GM19099 (cell line): ENCODE results near the gene HYAL1.

Experiments used
- POLR2A ChIP-seq: IDR thresholded peaks from 3 replicates; pipeline ENCODE4 v1.6.1; 2011; ENCODE audit warnings: low read depth; ENCODE audit not compliant: insufficient read length; ENCODE audit errors: extremely low read depth

HYAL1 gene

DNA sequence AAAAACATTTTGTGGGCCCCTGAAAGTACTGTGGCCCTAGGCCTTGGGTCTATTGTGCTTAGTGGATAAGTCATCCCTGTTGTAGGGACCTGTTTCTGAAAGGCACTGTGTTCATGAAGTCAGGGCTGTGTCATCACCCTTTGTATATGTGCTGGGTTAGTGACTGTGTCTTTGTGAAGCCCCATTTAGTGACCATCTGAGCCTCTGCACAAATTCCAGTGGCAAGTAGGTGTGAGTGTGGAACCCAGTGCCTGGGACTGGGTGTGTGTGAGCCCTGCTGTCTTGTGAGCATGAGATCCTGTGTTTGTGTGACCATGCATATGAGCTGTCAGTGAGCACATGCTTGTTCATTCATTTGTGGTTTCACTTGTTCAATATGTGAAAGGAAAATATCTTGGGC lies 1.2 kb upstream of the HYAL1 start:
- no peak for TF ChIP-seq POLR2A

- TF ChIP-seq POLR2A: no peak
Measured at GRCh38 chr3:50302095-50303012, 1.0 kb downstream of the HYAL1 start.

- no peak for TF ChIP-seq POLR2A
Measured at GRCh38 chr3:50300681-50301254, 2.6 kb downstream of the HYAL1 start.

GRCh38 chr3:50299929-50300680 lies 3.3 kb downstream of the HYAL1 start:
- TF ChIP-seq POLR2A: no peak

- TF ChIP-seq POLR2A: no peak
Measured at GRCh38 chr3:50299638-50299928, 3.8 kb downstream of the HYAL1 start.

DNA sequence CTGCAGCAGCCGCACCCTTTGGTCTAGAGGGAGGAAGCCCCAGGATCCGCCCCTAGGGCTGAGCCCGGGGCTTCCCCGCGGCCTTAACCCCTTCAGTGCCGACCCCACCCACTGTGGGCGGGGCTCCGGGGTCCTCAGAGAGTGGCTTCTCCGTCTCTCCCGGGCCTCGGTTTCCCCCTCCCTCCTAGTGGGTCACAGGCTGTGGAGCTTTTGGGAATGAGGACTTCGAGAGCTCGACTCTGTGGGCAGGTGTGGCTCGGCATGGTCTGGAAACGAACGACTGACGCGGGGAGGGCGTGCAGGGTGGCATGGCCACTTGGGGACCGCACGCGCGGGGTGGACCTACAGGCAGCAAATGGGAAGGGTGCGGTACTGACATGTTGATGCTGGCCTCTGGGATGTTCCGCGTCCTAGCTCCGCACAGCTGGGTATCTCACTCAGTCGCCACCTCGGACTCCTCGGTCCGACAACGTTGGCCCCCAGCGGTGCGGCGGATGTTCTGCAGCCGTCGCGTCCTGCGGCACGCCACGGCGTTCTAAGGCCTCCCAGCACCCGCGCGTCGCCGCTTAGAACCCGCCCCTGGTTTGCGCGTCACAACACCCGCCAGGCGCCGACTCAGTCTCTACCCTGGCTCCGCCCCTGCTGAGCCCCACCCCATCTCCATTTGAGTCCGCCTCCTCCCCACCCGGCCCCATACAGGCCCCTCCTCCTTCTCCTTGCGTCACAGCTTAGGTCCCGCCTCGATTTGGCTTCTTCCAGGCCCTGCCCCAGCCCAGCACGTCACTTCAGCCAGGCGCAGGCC lies 4.3 kb downstream of the HYAL1 start, which contains the start of the genes HYAL3 and NAA80:
TSS of gene HYAL3 (minus strand) at position 570 of the 802 bp plus-strand sequence. CDS start 3,803 bp downstream, outside the sequence.
TSS of gene NAA80 (minus strand) at position 570 of the 802 bp plus-strand sequence. CDS start 1,942 bp downstream, outside the sequence.
- TF ChIP-seq POLR2A: peak; percentile 86

DNA sequence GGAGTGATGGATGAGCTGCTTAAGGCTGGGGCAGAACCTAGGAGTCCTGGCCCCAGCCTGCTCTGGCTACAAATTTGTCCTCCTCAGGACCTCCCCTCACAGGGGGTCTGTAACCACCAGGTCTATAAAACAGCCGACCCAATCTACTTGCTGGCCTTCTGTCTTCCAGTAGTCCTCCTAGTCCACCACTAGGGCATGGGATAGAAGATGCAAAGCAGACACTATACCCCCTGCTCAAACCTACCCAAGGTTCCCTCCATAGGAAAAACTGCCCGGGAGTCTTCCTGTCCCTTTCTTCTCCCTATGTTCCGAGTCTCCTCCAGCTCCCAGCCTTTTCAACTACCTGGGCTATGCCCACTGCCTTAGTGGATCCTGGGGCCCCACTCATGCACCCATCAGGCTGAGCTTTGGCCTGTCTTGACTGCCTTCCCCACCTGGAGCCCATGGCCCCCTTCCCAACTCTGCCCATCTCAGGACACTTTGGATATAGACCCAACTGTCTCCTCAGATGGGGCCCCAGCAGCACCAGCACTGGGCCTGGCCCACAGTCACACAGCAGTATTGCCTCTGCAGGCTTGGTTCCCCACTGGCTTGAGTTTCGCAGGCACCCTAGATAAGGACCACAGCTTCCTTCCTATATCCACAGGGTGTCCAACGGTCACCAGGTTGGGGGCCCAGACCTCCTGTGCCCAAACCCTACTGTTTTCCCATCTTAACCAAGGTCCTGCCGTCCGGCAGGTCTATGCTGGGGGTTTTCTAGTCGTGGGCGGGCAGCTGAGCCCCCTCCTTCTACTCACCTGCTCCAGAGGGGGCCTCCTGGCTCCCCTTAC lies 5.3 kb downstream of the HYAL1 start:
- no peak for TF ChIP-seq POLR2A

DNA sequence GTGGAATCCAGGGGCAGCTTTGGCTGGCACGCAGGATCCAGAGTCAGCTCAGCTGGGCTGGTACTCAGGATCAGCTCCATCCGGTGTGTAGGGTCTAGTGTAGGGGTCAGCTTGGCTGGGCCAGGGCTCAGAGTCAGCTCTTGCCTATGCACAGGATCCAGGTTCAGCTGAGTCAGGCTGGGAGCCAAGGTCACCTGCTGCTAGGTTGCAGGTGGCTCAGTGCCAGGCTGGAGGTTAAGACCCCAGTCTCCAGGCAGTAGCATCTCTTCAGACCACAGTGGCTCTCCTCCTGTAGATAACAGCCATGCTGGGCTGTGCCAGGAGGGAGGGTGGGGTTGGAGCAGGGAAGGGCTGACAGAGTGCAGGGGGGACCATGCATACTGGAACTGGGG lies 6.0 kb downstream of the HYAL1 start:
- TF ChIP-seq POLR2A: no peak

DNA sequence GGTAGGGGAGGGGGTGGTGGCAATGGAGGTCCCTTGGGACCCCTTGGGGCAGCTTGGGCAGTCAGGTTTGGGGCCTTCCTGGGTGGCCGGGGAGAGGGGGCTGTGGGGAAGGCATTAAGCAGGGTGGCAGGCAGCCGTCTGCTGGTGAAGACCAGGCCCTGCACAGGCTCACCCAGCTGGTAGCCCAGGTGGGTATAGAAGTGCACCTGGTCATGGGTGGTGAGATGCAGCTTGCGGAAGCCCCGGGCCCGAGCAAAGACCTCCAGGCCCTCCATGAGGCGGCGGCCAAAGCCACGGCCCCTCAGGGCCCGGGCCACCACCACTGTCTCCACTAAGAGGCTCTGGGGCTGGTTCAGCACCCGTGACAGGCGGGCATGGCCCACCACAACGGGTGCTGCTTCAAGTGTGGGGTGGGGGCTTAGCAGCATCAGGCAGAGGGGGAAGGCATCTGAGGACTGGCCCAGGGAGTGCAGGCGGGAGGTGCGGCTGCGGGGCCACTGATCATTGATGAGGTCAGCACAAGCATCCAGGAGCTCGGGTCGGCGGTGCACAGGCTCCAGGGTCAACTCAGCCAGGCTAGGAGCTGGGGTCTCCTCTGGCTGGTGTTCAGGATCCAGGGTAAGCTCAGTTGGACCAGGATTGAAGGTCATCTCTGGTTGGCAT lies 6.5 kb downstream of the HYAL1 start:
- TF ChIP-seq POLR2A: no peak

GRCh38 chr3:50295553-50296431 lies 7.6 kb downstream of the HYAL1 start:
- no peak for TF ChIP-seq POLR2A

DNA sequence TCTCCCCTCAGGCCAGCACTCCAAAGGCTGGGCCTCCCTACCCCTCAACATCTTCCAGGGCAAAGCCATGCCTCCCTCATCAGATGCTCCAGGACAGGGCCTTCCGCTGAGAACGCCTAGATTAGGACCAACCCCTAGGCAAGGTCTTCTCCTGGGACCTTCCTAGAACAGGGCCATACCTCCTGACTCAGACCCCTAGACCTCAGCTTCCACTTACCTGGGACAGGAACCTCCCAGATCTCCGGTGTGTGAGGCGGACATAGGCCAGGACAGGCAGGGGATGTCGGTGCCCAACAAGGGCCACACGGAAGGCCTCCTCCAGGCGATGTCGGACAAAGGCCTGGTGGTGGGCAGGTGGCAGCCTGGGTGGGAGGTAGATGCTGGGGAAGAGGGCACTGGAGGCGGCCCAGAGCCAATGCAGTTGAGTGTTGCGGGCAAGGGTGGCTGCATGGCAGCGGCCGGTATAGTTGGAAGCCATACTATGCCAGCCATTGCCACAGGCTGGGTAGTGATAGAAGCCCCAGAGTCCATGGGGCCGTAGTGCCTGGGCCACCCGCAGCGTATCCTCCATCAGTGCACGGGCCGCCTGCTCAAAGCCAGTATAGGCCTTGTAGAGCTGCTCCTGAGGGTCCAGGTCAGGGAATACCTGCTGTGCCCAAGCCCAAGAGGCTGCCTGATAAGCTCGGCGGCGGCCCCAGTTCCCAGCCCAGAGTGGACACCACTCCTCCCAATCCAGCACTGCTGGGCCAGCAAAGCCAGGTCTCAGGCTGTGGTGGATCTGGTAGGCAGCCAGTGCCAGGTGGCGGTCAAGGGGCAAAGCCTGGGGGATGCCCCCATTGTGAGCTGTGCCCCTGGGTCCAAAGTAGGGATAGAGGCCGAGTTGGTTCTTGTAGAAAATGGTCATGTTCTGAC lies 8.6 kb downstream of the HYAL1 start:
- no peak for TF ChIP-seq POLR2A
